SH-SY5Y (cell line): Measurements from ENCODE around the gene TYSND1.

Source experiments
- GATA2 ChIP-seq: IDR thresholded peaks from 2 replicates; pipeline ENCODE4 v1.6.1; 2011; ENCODE audit warnings: mild to moderate bottlenecking, low read depth, low read length
- GATA3 ChIP-seq: IDR thresholded peaks from 2 replicates; pipeline ENCODE4 v1.6.1; 2011; ENCODE audit warnings: low read depth, mild to moderate bottlenecking, low read length, moderate library complexity

DNA sequence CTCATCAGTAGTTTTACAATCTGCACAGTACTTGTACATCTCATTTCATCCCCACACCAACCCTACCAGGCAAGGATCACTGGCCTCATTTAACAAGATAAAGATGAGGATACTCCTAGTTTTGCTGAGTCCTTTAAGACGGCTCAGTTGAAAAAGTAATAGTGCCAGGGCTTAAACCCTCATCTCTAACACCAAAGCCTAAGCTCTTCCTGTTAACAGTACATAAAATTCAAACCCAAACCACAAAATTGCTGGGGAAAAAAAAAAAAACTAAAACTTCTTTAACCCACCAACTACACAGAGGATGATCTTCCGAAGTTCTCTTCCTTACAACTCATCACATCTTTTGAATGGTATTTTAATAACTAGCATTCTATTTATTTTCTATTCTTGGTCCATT, 22.5 kb upstream of the TYSND1 start:
- no peak for TF ChIP-seq GATA2
- TF ChIP-seq GATA3, result no peak
